ENCODE measurements around the gene ROS1.

Gene ROS1

GRCh38 chr6:117270055-117270842 is 155.5 kb downstream of the ROS1 start:
- Histone ChIP-seq H3K27me3 (ENCODE audit: control insufficient read depth in 1 of 2, insufficient read depth in 1 of 2, low read length in 2 of 2) (peaks cover 94 to 97% of the 10 kb centered on the region in 2 experiments), H4K91ac (ENCODE audit: low read length) (no peak overlapping the region), H3K9me3 (ENCODE audit: control insufficient read depth, low read length) (peaks cover 6% of the 10 kb centered on the region), H2BK5ac (ENCODE audit: low read depth, low read length, poor library complexity, severe bottlenecking) (no peak overlapping the region), H3K4me2 (ENCODE audit: low read length, poor library complexity, severe bottlenecking) (peak overlapping the region; percentile 91), H3K4me3 (ENCODE audit: insufficient read depth in 1 of 2, low read depth in 1 of 2, low read length in 2 of 2) (peak overlapping the region; percentile 48 to 66), H3K4ac (ENCODE audit: low read depth in 1 of 2, low read length in 2 of 2) (no peak overlapping the region), H3K9ac (ENCODE audit: low read length) (no peak overlapping the region), H2BK15ac (ENCODE audit: low read depth, poor library complexity, severe bottlenecking) (no peak overlapping the region), H3K27ac (ENCODE audit: low read length, poor library complexity, severe bottlenecking) (no peak overlapping the region), H3K18ac (ENCODE audit: low read depth in 1 of 2, low read length in 2 of 2) (no peak overlapping the region), H3K36me3 (ENCODE audit: control insufficient read depth in 1 of 2, insufficient read depth in 2 of 2, low read depth in 1 of 2, low read length in 2 of 2) (peaks cover 0 to 5% of the 10 kb centered on the region in 2 experiments), H2AK5ac (ENCODE audit: low read length, severe bottlenecking) (no peak overlapping the region), H4K8ac (ENCODE audit: low read length) (no peak overlapping the region), H2BK12ac (ENCODE audit: low read length in 2 of 2) (no peak overlapping the region), H3K4me1 (ENCODE audit: control insufficient read depth, insufficient read depth, low read depth, low read length) (peaks cover 21% of the 10 kb centered on the region), H3K23ac (ENCODE audit: low read length in 2 of 2) (peak overlapping the region in 1 of 2 experiments; percentile 83), H2AFZ (ENCODE audit: low read depth, low read length) (no peak overlapping the region), H3K14ac (ENCODE audit: low read length in 2 of 2) (peak overlapping the region in 1 of 2 experiments; percentile 29), H2BK120ac (ENCODE audit: low read depth, low read length) (no peak overlapping the region), H3K79me1 (replicated peaks; ENCODE audit: low read length, poor library complexity, severe bottlenecking) (no peaks in the 10 kb centered on the region)
- WGBS = under 1% methylated on average over 36 of the region's 74 CpGs
- DNase-seq = peak; percentile 12

- peak overlapping the region; percentile 91 for H3K4me2 ChIP-seq (ENCODE audit: low read length, poor library complexity, severe bottlenecking)
- peaks cover 27% of the 10 kb centered on the region for H3K4me1 ChIP-seq (ENCODE audit: control insufficient read depth, insufficient read depth, low read depth, low read length)
- H2BK12ac ChIP-seq (ENCODE audit: low read length in 2 of 2) = no peak overlapping the region
- no peak overlapping the region for H2BK120ac ChIP-seq (ENCODE audit: low read depth, low read length)
- DNase-seq = no peak
- no peak overlapping the region for H3K4ac ChIP-seq (ENCODE audit: low read depth in 1 of 2, low read length in 2 of 2)
- H3K27me3 ChIP-seq (ENCODE audit: control insufficient read depth in 1 of 2, insufficient read depth in 1 of 2, low read length in 2 of 2) = peaks cover 94 to 96% of the 10 kb centered on the region in 2 experiments
- H2BK15ac ChIP-seq (ENCODE audit: low read depth, poor library complexity, severe bottlenecking) = no peak overlapping the region
- H3K27ac ChIP-seq (ENCODE audit: low read length, poor library complexity, severe bottlenecking) = no peak overlapping the region
- no peak overlapping the region for H3K23ac ChIP-seq (ENCODE audit: low read length in 2 of 2)
- peak overlapping the region in 1 of 2 experiments; percentile 66 for H3K4me3 ChIP-seq (ENCODE audit: insufficient read depth in 1 of 2, low read depth in 1 of 2, low read length in 2 of 2)
- no peak overlapping the region for H3K9ac ChIP-seq (ENCODE audit: low read length)
- H3K18ac ChIP-seq (ENCODE audit: low read depth in 1 of 2, low read length in 2 of 2) = no peak overlapping the region
- H2AK5ac ChIP-seq (ENCODE audit: low read length, severe bottlenecking) = no peak overlapping the region
- no peak overlapping the region for H2BK5ac ChIP-seq (ENCODE audit: low read depth, low read length, poor library complexity, severe bottlenecking)
- H2AFZ ChIP-seq (ENCODE audit: low read depth, low read length) = no peak overlapping the region
- H4K8ac ChIP-seq (ENCODE audit: low read length) = no peak overlapping the region
- no peak overlapping the region for H3K14ac ChIP-seq (ENCODE audit: low read length in 2 of 2)
- peaks cover 6% of the 10 kb centered on the region for H3K9me3 ChIP-seq (ENCODE audit: control insufficient read depth, low read length)
- no peaks in the 10 kb centered on the region for H3K79me1 ChIP-seq (replicated peaks; ENCODE audit: low read length, poor library complexity, severe bottlenecking)
- peaks cover 0 to 5% of the 10 kb centered on the region in 2 experiments for H3K36me3 ChIP-seq (ENCODE audit: control insufficient read depth in 1 of 2, insufficient read depth in 2 of 2, low read depth in 1 of 2, low read length in 2 of 2)
- WGBS = 10% methylated on average over 6 of the region's 8 CpGs
- no peak overlapping the region for H4K91ac ChIP-seq (ENCODE audit: low read length)
These were observed 156.1 kb downstream of the ROS1 start for GRCh38 chr6:117269638-117270054.

GRCh38 chr6:117268924-117269323 is 156.8 kb downstream of the ROS1 start:
- no peak overlapping the region for H4K91ac ChIP-seq (ENCODE audit: low read length)
- H3K4me3 ChIP-seq (ENCODE audit: insufficient read depth in 1 of 2, low read depth in 1 of 2, low read length in 2 of 2) = no peak overlapping the region
- WGBS = 35% methylated on average over 1 of the region's 1 CpG
- H3K18ac ChIP-seq (ENCODE audit: low read depth in 1 of 2, low read length in 2 of 2) = no peak overlapping the region
- no peak for DNase-seq
- H3K79me1 ChIP-seq (replicated peaks; ENCODE audit: low read length, poor library complexity, severe bottlenecking) = no peaks in the 10 kb centered on the region
- H2BK5ac ChIP-seq (ENCODE audit: low read depth, low read length, poor library complexity, severe bottlenecking) = no peak overlapping the region
- no peak overlapping the region for H2BK15ac ChIP-seq (ENCODE audit: low read depth, poor library complexity, severe bottlenecking)
- no peak overlapping the region for H3K9ac ChIP-seq (ENCODE audit: low read length)
- no peak overlapping the region for H4K8ac ChIP-seq (ENCODE audit: low read length)
- no peak overlapping the region for H3K14ac ChIP-seq (ENCODE audit: low read length in 2 of 2)
- H3K36me3 ChIP-seq (ENCODE audit: control insufficient read depth in 1 of 2, insufficient read depth in 2 of 2, low read depth in 1 of 2, low read length in 2 of 2) = peaks cover 0 to 5% of the 10 kb centered on the region in 2 experiments
- H2BK12ac ChIP-seq (ENCODE audit: low read length in 2 of 2) = no peak overlapping the region
- H3K27me3 ChIP-seq (ENCODE audit: control insufficient read depth in 1 of 2, insufficient read depth in 1 of 2, low read length in 2 of 2) = peaks cover 94 to 96% of the 10 kb centered on the region in 2 experiments
- H3K27ac ChIP-seq (ENCODE audit: low read length, poor library complexity, severe bottlenecking) = no peak overlapping the region
- no peak overlapping the region for H3K23ac ChIP-seq (ENCODE audit: low read length in 2 of 2)
- H3K4me2 ChIP-seq (ENCODE audit: low read length, poor library complexity, severe bottlenecking) = no peak overlapping the region
- peaks cover 28% of the 10 kb centered on the region for H3K4me1 ChIP-seq (ENCODE audit: control insufficient read depth, insufficient read depth, low read depth, low read length)
- no peak overlapping the region for H2AFZ ChIP-seq (ENCODE audit: low read depth, low read length)
- H2AK5ac ChIP-seq (ENCODE audit: low read length, severe bottlenecking) = no peak overlapping the region
- peaks cover 6% of the 10 kb centered on the region for H3K9me3 ChIP-seq (ENCODE audit: control insufficient read depth, low read length)
- H3K4ac ChIP-seq (ENCODE audit: low read depth in 1 of 2, low read length in 2 of 2) = no peak overlapping the region
- no peak overlapping the region for H2BK120ac ChIP-seq (ENCODE audit: low read depth, low read length)

- Histone ChIP-seq H3K79me1 (replicated peaks; ENCODE audit: low read length, poor library complexity, severe bottlenecking) (no peaks in the 10 kb centered on the region), H3K14ac (ENCODE audit: low read length in 2 of 2) (no peak overlapping the region), H3K27ac (ENCODE audit: low read length, poor library complexity, severe bottlenecking) (no peak overlapping the region), H3K9ac (ENCODE audit: low read length) (no peak overlapping the region), H3K18ac (ENCODE audit: low read depth in 1 of 2, low read length in 2 of 2) (no peak overlapping the region), H2BK15ac (ENCODE audit: low read depth, poor library complexity, severe bottlenecking) (no peak overlapping the region), H3K9me3 (ENCODE audit: control insufficient read depth, low read length) (peaks cover 8% of the 10 kb centered on the region), H2AFZ (ENCODE audit: low read depth, low read length) (no peak overlapping the region), H3K27me3 (ENCODE audit: control insufficient read depth in 1 of 2, insufficient read depth in 1 of 2, low read length in 2 of 2) (peaks cover 95 to 97% of the 10 kb centered on the region in 2 experiments), H3K4me1 (ENCODE audit: control insufficient read depth, insufficient read depth, low read depth, low read length) (peaks cover 28% of the 10 kb centered on the region), H4K8ac (ENCODE audit: low read length) (no peak overlapping the region), H2AK5ac (ENCODE audit: low read length, severe bottlenecking) (no peak overlapping the region), H3K23ac (ENCODE audit: low read length in 2 of 2) (no peak overlapping the region), H3K36me3 (ENCODE audit: control insufficient read depth in 1 of 2, insufficient read depth in 2 of 2, low read depth in 1 of 2, low read length in 2 of 2) (peaks cover 0 to 5% of the 10 kb centered on the region in 2 experiments), H2BK120ac (ENCODE audit: low read depth, low read length) (no peak overlapping the region), H3K4me3 (ENCODE audit: insufficient read depth in 1 of 2, low read depth in 1 of 2, low read length in 2 of 2) (no peak overlapping the region), H3K4ac (ENCODE audit: low read depth in 1 of 2, low read length in 2 of 2) (no peak overlapping the region), H2BK5ac (ENCODE audit: low read depth, low read length, poor library complexity, severe bottlenecking) (no peak overlapping the region), H2BK12ac (ENCODE audit: low read length in 2 of 2) (no peak overlapping the region), H3K4me2 (ENCODE audit: low read length, poor library complexity, severe bottlenecking) (no peak overlapping the region), H4K91ac (ENCODE audit: low read length) (no peak overlapping the region)
- DNase-seq = no peak
- 11% methylated on average over 11 of the region's 11 CpGs for WGBS
These were observed 157.8 kb downstream of the ROS1 start for GRCh38 chr6:117267766-117268534.
